HG03469 (cell line): Measurements from ENCODE around the gene COL4A3.
"Not testable (repeated sequence)": the region's sequence is repeated elsewhere in the genome, so short reads cannot be mapped to it uniquely, and the experiment has no call there.

Experiments used
- ATAC-seq: cut with Tn5 transposase; IDR thresholded peaks from one replicate; pipeline ENCODE4 v1.9.1; 2021; ENCODE audit warnings: mild to moderate bottlenecking, moderate library complexity, moderate number of reproducible peaks; ENCODE audit not compliant: unreplicated experiment

COL4A3 gene

DNA sequence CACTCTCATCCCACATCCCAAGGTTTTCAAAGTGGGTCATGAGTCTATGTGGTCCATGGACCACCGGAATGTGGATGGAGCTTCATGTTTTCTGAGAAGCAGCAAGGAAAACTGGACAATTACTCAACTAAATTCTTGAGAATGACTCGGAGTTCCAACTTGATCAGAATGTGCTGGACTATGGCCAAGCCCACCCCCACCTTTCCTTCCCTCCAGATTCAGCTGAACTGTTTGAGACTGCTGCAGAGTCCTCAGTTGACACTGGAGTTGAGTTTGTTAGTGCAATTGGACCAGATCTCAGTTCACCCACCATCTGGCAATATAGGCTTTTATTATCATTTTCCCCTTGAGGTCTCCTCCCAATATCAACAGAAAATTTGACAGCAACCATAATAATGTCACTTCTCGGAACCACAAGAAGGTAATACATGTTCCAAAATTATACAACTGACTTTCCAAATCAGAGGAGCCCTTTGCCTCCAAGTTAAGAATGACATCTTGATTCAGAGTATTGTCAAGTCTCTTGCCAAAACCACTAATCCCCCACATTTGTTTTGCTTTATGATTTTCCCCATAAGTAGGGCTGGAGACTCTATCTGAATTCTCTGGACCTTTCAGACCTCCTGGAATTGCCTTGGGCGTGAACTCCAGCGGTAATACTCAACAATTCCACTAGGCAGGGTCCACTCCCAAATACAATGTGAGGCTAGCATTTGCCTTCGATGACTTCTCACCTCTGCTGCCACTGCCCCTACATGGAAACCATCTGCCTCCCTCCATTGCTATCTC, 9.2 kb upstream of the COL4A3 start:
- ATAC-seq, result no peak

DNA sequence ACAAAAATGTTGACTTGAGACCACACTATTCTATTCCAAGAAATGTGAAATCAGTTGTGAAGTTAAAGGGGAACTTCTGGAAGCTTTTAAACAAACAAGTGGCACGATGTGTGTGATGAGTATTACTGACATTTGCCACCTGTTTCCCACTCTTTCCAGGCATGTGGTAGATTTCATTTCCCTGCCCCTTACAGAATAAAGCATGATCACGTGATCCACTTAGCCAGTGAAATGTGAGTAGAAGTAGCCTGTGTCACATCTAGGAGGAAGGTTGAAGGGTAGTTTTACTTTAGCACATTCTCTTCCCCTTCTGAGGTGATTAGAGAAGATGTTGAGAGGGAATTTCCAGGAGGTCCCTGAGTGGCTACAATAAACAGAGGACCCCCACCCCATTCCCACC, 4.3 kb upstream of the COL4A3 start:
- ATAC-seq, result no peak

DNA sequence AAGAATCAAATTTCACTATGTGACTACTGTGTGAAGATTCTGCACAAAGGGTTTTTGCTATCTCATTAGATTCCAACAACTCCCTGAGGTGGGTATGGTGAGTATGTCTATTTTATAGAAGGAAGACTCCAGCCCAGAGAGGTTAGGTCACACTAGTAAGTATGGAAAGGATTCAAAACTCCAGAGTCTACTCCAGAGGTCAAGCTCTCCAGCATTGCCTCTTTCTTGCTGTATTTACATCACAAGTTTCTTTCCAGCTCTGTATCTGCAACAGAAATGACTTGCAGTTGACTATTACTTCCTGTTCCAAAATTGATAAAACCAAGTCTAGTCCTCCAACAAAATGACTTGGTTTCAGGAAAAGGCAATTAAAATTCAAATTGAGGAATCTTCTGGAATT, 2.5 kb upstream of the COL4A3 start:
- ATAC-seq, result no peak

DNA sequence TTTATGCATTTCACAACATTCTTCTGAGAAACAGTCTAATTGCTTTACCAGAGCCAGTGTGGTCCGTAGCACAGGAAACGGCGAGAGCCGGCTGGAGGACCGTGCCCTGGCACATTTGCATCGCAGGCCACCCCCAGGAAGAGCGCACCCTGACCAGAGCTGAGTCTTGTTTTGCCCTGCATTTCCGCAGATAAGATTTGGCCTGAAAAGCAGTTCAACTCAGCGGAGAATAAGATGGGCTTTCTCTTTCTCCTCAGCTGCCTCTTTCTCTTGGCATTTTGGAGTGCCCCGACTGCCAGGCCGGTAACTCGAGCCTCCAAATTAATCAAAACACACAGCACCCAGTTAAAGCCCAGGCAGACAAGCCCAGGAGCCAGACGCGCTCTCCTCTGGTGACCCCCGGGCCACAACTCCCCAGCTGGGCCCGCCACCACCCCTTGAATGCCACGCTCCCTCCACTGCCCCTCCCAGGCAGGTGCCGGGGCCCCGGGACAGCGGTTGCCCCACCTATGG, 883 bp upstream of the COL4A3 start:
- peak; percentile 35 for ATAC-seq

DNA sequence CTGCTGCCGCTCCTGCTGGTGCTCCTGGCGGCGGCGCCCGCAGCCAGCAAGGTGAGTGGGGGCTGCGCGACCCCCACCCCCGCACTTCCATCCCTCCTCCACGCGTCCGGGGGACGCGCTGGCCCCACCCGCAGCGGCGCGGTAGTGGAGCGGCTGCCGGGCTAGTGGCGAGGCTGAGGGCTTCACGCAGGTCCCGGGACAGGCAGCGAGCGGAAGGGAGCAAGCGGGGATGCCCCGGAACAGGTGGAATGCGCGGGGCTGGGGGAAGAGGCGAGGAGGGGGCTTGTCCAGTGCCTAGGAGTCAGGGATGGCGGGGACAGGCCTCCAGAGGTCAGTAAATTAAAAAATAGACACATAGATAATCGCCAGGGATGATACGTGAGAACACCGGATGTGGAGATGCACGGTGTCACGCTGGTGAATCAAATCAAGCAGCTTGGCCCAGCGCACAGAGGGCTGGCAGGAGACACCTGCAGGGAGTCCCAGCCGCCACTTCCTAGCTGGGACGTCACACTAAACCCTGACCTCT, 403 bp downstream of the COL4A3 start:
- peak; percentile 78 for ATAC-seq

DNA sequence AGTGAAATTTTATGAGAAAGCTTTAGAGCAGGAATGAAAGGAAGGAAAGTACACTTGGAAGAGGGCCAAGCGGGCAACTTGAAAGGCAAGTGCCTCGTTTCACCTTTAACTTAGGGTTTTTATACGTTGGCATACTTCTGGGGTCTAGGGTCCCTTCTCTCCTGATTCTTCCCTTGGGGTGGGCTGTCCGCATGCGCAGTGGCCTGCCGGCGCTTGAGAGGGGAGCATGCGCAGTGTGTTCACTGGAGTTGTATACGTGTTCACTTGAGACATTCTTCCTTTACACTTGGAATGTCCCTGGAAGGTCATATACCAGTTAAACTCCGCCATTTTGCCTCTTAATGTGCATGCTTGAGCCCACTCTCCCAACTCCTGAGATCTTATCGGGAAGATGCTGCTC, 7.4 kb downstream of the COL4A3 start:
- ATAC-seq, result not testable (repeated sequence)

DNA sequence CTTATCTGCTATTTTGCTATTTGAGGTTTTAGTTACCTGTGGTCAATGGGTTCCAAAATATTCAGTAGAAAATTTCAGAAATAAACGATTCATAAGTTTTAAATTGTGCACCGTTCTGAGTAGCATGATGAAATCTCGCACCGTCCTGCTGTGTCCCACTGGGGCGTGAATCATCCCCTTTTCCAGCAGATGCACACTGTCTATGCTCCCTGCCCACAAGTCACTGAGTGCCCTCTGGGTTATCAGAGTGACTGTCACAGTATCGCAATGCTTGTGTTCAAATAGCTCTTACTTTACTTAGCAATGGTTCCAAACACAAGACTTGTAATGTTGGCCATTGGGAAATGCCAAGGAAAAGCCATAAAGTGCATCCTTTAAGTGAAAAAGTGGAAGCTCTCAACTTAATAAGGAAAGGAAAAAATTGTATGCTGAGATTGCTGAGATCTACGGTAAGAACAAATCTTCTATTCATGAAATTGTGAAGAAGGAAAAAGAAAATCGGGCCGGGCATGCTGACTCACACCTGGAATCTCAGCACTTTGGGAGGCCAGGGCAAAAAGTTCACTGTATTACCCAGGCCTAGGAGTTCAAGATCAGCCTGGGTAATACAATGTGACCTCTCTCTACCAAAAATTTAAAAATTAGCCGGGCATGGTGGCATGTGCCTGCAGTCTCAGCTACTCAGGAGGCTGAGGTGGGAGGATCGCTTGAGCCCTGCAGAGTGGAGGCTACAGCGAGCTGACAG, 13.3 kb downstream of the COL4A3 start:
- ATAC-seq, result no peak

DNA sequence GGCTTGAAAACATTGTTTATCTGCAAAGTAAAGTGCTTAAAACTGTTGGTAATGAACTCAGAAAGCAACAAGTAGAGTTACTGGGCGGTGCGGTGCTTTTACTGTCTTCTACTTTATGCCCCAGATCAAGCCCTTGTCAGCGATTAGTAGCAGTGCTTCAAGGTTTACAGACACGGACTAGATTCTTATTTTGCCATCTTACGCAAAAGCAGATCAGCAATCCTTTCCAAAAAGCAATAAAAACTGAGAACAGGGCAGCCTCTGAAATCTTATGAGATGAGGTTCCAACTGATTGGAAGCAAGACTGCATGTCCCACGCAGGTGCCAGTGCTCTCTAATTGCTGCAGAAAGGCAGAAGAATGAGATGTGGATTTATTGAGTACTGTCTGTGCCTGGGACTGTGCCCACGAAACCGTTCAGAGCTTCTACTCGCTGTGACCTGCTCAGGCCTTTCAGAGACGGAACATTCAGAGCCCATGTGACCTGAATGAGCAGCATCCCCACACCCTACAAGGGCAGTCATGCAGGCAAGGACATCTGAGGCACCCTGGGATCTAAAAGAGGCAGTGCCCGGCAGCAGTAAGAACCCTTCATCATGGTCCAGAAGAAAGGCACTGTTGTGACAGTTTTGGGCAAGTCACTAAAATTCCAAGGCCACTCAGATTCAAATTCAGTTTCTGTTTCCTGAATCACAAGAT, 15.7 kb downstream of the COL4A3 start:
- ATAC-seq, result no peak

DNA sequence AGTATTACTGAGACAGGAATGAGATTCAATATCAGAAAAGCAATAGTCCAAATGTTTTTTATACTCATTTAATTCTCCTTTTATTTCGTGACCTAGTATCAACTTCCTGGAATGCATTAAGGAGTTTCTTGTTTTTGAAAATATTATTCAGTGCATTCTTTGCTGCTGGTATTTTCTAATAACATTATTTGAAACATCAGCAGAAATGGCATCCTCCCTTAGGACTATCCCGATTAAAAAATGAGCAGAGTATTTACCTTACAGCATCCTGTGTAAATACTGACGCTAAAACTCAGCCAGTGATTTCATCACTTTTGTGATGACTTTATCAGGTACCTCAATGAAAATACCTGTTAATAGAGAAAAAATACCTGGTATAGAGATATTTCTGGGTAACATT, 16.3 kb downstream of the COL4A3 start:
- ATAC-seq, result no peak

DNA sequence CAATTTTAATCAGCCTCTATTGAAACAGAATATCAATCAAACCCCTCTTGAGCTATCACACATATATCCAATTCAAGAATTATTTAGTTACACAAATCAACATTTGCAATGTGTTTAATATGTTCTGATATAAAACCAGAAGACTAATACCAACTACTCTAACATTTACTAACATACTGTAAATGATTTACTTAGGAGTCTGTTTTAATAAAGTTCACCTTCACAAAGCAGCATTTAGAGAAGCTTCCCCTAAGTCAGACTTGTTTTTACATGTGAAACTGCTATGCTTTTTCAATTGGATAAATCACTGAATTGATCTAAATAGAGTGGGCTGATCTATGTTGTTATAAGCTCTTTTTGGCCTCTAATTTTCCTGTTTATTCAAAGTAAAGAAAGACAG, 18.3 kb downstream of the COL4A3 start:
- ATAC-seq, result no peak

DNA sequence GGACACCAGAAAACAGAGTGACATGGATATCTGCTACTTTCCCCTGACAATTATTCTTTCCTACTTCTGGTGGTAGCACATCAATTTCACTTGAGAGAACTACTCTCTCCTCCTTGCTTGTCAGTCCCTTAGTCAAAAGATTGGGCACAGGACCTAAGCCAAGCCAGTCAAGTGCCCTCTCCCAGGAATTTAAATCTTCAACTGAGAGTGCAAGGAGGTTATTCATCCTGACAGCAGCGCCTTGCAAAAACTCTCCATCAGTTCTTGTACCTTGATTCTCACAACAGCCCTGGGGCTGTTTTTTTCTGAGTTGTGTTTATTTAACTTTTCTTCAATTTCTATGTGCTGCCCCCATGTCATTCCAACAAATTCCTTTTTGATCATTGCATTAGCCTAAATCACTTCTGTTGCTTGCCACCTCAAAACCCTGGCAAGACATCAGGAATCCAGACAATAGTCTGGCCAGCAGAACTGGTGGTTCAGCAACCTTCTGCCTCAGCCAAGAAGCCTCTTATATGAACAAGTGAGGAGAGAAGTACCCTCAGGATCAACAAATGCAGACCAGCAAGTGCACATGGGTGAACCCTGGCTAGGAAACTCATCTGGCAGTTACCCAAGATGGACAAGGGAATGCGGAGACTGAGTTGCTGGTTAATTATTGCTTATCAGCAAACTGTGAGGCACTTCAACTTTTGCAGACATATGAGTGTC, 19.4 kb downstream of the COL4A3 start:
- ATAC-seq, result no peak

DNA sequence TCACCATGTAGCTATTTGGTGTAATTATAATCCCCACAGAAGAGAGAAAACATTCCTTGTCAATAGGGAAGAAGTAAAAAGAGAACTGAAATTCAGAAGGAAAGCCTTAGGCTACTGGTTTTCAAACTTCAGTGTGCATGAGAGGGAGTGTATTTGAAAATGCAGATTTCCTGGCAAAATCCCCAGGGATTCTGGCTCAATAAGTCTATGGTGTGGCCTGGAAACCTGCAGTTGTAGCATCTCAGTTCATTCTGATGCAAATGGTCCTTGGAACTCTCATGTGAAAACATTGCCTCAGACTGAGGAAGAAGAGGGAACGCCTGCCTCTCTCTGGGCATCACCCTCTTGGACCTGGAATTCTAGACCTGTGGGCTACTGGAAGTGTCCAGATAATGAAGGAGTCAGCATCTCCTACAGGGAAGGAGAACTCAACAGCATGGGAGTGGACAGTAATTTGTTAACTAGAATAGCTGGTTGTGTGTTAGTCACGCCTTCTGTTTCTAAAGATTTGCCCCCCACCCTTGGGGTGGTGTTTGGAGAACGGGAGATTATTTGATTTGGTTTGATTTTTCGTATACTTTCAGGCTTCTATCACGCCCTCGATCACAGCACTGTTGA, 21.3 kb downstream of the COL4A3 start:
- no peak for ATAC-seq

DNA sequence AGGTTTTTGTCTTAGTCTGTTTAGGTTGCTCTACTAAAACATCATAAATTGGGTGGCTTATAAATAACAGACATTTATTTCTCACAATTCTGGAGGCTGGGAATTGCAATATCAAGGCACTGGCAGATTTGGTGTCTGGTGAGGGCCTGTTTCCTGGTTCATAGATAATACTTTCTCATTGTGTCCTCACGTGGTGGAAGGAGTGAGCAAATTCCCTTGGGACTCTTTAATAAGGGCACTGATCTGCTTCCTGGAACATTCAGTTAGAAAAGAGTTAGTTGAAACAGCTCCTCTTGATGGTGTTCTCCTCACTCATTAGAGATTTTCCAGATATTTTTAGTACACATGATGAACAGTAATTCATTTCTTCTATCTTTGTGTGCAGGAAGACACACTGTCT, 22.3 kb downstream of the COL4A3 start:
- ATAC-seq, result no peak

DNA sequence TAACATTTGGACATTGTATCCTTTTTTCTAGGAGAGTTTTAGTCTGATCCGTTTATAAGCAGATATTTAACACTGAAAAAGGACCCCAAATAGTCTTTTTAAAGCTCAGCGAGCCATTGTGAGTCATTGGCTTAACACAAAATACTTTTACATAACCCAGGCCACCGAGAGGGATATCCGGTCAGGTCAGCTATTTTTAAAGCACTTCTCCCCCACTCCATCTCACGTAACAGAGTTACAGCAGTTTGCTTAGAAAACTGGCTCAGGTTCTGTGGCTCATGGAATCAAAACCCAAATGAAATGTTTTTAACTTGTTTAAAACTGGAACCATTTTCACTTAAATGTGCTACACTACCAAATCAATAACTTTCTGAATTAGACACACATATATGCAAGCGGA, 23.9 kb downstream of the COL4A3 start:
- no peak for ATAC-seq

DNA sequence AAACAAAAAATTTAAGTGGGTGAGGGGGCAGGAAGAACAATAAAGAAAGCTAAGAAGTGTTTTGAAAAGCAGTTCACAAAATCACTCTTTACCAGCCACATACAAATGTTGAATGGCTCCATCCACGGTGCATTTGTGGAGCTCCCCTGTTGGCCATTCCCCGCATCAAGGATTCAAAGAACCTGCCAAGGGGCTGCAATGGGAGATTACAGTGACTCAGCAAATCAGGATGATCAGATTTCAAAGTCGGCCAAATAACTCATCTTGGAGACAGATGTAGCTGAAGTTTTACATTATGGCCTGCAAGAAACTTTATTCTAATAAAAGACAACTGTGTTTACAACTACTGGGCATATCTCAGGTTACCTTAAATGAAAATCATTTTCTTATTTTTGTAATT, 26.9 kb downstream of the COL4A3 start:
- no peak for ATAC-seq

DNA sequence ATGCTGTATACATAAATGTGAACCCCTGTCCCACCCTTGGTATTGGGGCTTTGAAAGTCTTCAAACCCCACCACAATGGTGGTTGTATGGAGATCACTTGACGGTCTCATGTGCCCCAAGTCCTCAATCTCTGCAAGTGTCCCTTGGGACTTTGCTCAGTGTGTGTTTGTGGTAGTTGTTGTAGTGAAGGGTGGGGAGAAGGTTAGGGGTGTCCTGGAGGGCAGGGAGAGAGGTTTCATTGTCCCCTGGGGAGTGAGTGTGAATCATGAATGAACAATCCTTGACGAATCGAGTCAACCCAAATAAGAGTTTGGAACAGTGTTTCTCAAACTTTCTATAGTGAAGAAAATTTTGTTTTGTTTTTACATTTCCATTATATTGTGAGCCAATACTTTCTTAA, 28.1 kb downstream of the COL4A3 start:
- no peak for ATAC-seq

DNA sequence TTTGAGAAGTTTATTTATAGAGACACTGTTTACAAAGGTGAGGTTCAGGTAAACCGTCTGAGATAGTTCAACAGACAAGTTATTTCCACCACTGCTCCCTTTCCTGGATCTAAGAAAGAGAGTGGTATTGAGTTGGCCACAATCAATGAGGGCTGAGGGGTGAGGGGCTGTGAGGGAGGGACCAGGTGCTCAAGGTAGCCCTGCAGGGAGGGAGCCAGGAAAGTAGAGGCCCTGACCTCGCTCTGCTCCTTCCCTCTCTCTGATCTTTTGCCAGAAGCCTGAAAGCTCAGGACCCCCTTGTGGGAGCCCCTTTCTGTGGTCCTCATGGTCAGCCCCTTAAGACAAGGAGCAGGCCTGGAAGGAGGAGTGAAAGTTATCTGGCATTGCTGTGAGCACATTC, 29.8 kb downstream of the COL4A3 start:
- ATAC-seq, result no peak

DNA sequence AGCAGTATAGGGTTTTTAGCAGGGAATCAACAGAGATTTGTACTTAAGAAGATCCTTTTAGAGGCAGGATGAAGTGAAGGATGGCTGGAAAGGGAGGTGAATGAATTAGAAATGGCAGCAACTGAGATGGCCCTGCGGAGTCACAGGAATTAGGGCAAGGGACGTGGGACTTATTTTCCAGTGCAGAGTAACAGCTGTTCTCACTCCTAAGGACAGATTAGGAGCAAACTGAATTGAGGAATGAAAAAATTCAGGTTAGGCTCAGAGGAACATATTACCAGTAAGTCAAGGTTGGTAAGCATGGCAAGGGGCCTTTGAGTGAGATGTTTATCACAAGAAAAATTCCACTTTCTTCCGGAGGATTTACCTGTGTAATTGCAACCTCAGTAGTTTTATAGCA, 34.4 kb downstream of the COL4A3 start:
- no peak for ATAC-seq

DNA sequence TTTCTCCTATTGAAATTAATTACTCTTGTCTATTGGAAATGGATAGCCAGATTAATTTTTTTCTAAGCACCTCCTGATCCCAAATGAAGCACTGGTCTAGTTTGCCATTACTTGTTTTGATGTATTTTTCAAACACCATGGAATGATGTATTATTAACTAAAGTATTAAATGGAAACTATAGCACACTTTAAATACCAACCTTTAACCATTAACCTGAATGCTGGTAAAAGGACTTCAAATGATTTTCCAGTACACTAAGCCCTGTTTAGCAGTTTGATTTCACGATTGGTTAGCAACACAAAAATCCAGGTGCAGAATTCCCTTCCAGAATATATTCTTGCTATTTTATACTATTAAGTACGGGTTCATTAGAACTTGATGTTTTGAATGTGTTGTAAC, 37.3 kb downstream of the COL4A3 start:
- no peak for ATAC-seq

DNA sequence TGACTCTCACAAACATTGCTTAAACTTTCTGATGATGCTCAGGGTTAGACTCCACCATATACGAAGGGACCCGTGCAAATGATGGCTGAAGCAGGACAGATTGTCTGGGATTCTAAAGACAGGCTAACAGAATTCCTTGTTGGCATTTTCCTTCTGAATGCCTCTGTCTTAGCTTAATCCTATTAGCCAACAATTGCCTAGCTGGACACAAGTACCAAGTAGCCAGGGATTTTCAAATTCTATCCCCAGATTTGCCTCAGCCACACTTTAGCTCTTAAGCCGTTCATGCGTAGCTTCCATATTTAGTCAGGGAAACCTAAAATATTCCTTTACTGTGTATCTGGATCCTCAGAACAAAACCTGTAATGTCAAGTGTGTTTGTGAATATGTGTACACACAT, 40.0 kb downstream of the COL4A3 start:
- ATAC-seq, result no peak
